Gastroesophageal sphincter (tissue), 4 donors: Measurements from ENCODE around the gene GRK1. TPM values are rescaled to one million over a fixed set of nuclear protein-coding genes. Genes with fewer than 3 reads are reported as not detected.

Source experiments
- ATAC-seq: fragments of 150-250 bp; one replicate; pipeline ENCODE4 v1.9.1; 2016; ENCODE audit warnings: mild to moderate bottlenecking, moderate library complexity
- H3K27ac ChIP-seq, 4 donors: fragments of 200-600 bp; sonication (generic) in 3 of 4; 1 replicate in 3 of 4; 2 replicates in 1 of 4; pipeline ENCODE4 v1.5.1; 2016 to 2019
- H3K27me3 ChIP-seq: fragments of 200-600 bp; sonication (generic); one replicate; pipeline ENCODE4 v1.5.1; 2019
- H3K36me3 ChIP-seq, 2 donors: fragments of 200-600 bp; sonication (generic); one replicate each; pipeline ENCODE4 v1.5.1; 2019; ENCODE audit warnings: control low read depth in 1 of 2
- H3K4me1 ChIP-seq, 3 donors: fragments of 200-600 bp; sonication (generic); 1 replicate in 2 of 3; 2 replicates in 1 of 3; pipeline ENCODE4 v1.5.1; 2016 to 2019; ENCODE audit warnings: control low read depth in 2 of 3
- H3K4me3 ChIP-seq, 2 donors: fragments of 200-600 bp; sonication (generic); one replicate each; pipeline ENCODE4 v1.5.1; 2019; ENCODE audit warnings: mild to moderate bottlenecking in 1 of 2, moderate library complexity in 1 of 2
- H3K9me3 ChIP-seq, 3 donors: fragments of 200-600 bp; sonication (generic); one replicate each; pipeline ENCODE4 v1.5.1; 2017 to 2019; ENCODE audit warnings: control low read depth in 2 of 3
- CTCF ChIP-seq, 4 experiments: fragments of 200-600 bp in 2 of 4; fragments of 450-650 bp in 2 of 4; sonication (generic) in 1 of 4; IDR thresholded peaks; one replicate each; pipeline ENCODE4 v1.5.1; 2017 to 2019; ENCODE audit warnings: antibody characterized with exemption in 4 of 4, mild to moderate bottlenecking in 2 of 4, moderate library complexity in 2 of 4
- EP300 ChIP-seq: sonication (generic); formaldehyde crosslinking; IDR thresholded peaks from one replicate; pipeline ENCODE4 v1.6.1; 2017; ENCODE audit warnings: antibody characterized with exemption, mild to moderate bottlenecking
- POLR2A ChIP-seq, 2 donors: fragments of 450-650 bp; IDR thresholded peaks; one replicate each; pipeline ENCODE4 v1.6.1; 2017; ENCODE audit warnings: antibody characterized with exemption in 2 of 2, mild to moderate bottlenecking in 2 of 2, moderate library complexity in 1 of 2
- POLR2AphosphoS5 ChIP-seq: sonication (generic); formaldehyde crosslinking; IDR thresholded peaks from one replicate; pipeline ENCODE4 v1.6.1; 2017; ENCODE audit warnings: antibody characterized with exemption
- WGBS, 2 donors: methylation state at CpG; one replicate each; pipeline ENCODE4 v1.1.5; 2018; ENCODE audit warnings: low coverage in 1 of 2; 5-methylcytosine and 5-hydroxymethylcytosine counted together
- total RNA-seq, 4 donors: library from RNA; depleted of rRNA; stranded (reverse); fragments of >200 nt; gene quantifications; one replicate each; pipeline ENCODE4 v1.1.0, GENCODE V29; 2016

Gene GRK1
- total RNA-seq, 4 donors from 2014 or later = 0.15 TPM; not detected in 3

GRCh38 chr13:113748101-113748861 is 81.3 kb downstream of the GRK1 start:
- Histone ChIP-seq H3K4me1 (no peaks in the 10 kb centered on the region), H3K27ac (no peak overlapping the region), H3K9me3 (no peaks in the 10 kb centered on the region), H3K36me3 (no peaks in the 10 kb centered on the region), H3K27me3 (no peaks in the 10 kb centered on the region), H3K4me3 (no peak overlapping the region)
- TF ChIP-seq EP300 = no peak
- TF ChIP-seq POLR2A (IDR thresholded peaks at IDR 0.05) = no peak
- no peak for TF ChIP-seq POLR2AphosphoS5
- TF ChIP-seq CTCF (IDR thresholded peaks at IDR 0.05) = no peak
- WGBS, 2 donors = 55 to 88% methylated on average over 5 to 9 of the region's 25 CpGs
- ATAC-seq = no peak

- Histone ChIP-seq H3K36me3 (no peaks in the 10 kb centered on the region), H3K27me3 (no peaks in the 10 kb centered on the region), H3K27ac (no peak overlapping the region), H3K9me3 (no peaks in the 10 kb centered on the region), H3K4me1 (no peaks in the 10 kb centered on the region), H3K4me3 (no peak overlapping the region)
- no peak for TF ChIP-seq EP300
- no peak for TF ChIP-seq POLR2A (IDR thresholded peaks at IDR 0.05)
- WGBS, 2 donors = 100% methylated on average over 2 of the region's 22 CpGs; no CpG with 5 or more reads in 1 of the 2 donors
- ATAC-seq = no peak
Measured at GRCh38 chr13:113748862-113749451, 81.9 kb downstream of the GRK1 start.

GRCh38 chr13:113749507-113749906 is 82.5 kb downstream of the GRK1 start:
- Histone ChIP-seq H3K27me3 (peaks cover 2% of the 10 kb centered on the region), H3K9me3 (no peaks in the 10 kb centered on the region), H3K4me3 (no peak overlapping the region), H3K36me3 (no peaks in the 10 kb centered on the region), H3K27ac (no peak overlapping the region), H3K4me1 (no peaks in the 10 kb centered on the region)
- no peak for TF ChIP-seq POLR2A (IDR thresholded peaks at IDR 0.05)
- TF ChIP-seq EP300 = no peak
- TF ChIP-seq POLR2AphosphoS5 = no peak
- no peak for TF ChIP-seq CTCF (IDR thresholded peaks at IDR 0.05)
- WGBS, 2 donors = no CpG with 5 or more reads among the region's 13 CpGs
- ATAC-seq = no peak

- Histone ChIP-seq H3K9me3 (no peaks in the 10 kb centered on the region), H3K4me3 (no peak overlapping the region), H3K27me3 (peaks cover 4% of the 10 kb centered on the region), H3K27ac (no peak overlapping the region), H3K36me3 (no peaks in the 10 kb centered on the region), H3K4me1 (no peaks in the 10 kb centered on the region)
- TF ChIP-seq POLR2AphosphoS5 (no peak), EP300 (no peak), POLR2A (IDR thresholded peaks at IDR 0.05) (no peak), CTCF (IDR thresholded peaks at IDR 0.05) (no peak)
- 90% methylated on average over 2 of the region's 11 CpGs; no CpG with 5 or more reads in 1 of the 2 donors for WGBS, 2 donors
- no peak for ATAC-seq
Measured at GRCh38 chr13:113749967-113750366, 82.9 kb downstream of the GRK1 start.

GRCh38 chr13:113750554-113751399 is 83.8 kb downstream of the GRK1 start:
- ATAC-seq = no peak
- Histone ChIP-seq H3K4me3 (no peak overlapping the region), H3K9me3 (no peaks in the 10 kb centered on the region), H3K27me3 (peaks cover 4% of the 10 kb centered on the region), H3K27ac (no peak overlapping the region), H3K36me3 (no peaks in the 10 kb centered on the region), H3K4me1 (no peaks in the 10 kb centered on the region)
- WGBS, 2 donors = 91% methylated on average over 15 to 23 of the region's 23 CpGs
- TF ChIP-seq EP300 = no peak
- TF ChIP-seq POLR2A (IDR thresholded peaks at IDR 0.05) = no peak
- no peak for TF ChIP-seq POLR2AphosphoS5
- no peak for TF ChIP-seq CTCF (IDR thresholded peaks at IDR 0.05)
